PFSK-1 (cell line): ENCODE data around the gene KITLG.

Experiments used
- FOXP2 ChIP-seq: optimal IDR thresholded peaks from 2 replicates; pipeline ENCODE3; 2011; ENCODE audit warnings: borderline replicate concordance, control low read depth, inconsistent platforms; ENCODE audit not compliant: insufficient read depth; ENCODE audit errors: extremely low read length, extremely low read depth
- POLR2AphosphoS5 ChIP-seq: IDR thresholded peaks from 2 replicates; pipeline ENCODE4 v1.6.1; 2012; ENCODE audit warnings: low read depth, mild to moderate bottlenecking, control low read depth, low read length, moderate library complexity
- REST ChIP-seq, 2 experiments: IDR thresholded peaks; 2 replicates each; pipeline versions ENCODE4 v1.6.1 to v1.8.0; 2011 to 2012; ENCODE audit warnings: low read depth in 2 of 2, low read length in 2 of 2, control low read depth in 1 of 2, inconsistent platforms in 1 of 2, mild to moderate bottlenecking in 1 of 2, moderate library complexity in 1 of 2; ENCODE audit not compliant: insufficient read depth in 1 of 2
- SIN3A ChIP-seq: IDR thresholded peaks from 2 replicates; pipeline ENCODE4 v1.6.1; 2012; ENCODE audit warnings: mild to moderate bottlenecking, low read length, moderate library complexity, borderline replicate concordance; ENCODE audit not compliant: insufficient read depth
- TAF1 ChIP-seq: IDR thresholded peaks from 2 replicates; pipeline ENCODE4 v1.6.1; 2012; ENCODE audit warnings: low read length, control low read depth, borderline replicate concordance; ENCODE audit not compliant: insufficient read depth

Gene KITLG

DNA sequence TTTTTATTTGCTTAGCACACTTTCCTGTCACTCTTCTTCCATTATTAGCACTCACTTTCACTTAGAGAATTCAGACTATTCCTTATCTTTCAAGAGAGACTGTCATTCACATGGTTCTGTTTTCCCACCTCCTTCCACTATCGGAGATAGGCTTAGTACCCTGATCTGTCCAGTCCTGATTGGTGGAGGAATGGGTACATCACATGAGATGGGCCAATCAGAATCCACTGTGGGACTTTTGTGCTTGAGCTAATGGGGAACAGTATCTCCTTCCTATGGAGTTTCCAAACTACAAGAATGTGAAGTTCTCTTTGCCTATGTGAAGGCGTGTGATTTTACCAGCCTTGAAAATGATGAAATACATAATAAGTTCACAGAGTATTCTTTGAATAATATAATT, 4.8 kb upstream of the KITLG start:
- TF ChIP-seq FOXP2 (no peak), REST (IDR thresholded peaks at IDR 0.05; ENCODE audit: insufficient read depth in 1 of 2, low read depth in 2 of 2, low read length in 2 of 2) (no peak), TAF1 (no peak), POLR2AphosphoS5 (no peak)

GRCh38 chr12:88579601-88580050, 645 bp downstream of the KITLG start:
- TF ChIP-seq SIN3A (0 out of 2 replicates have a peak, but pooled peaks have one; percentile 38), POLR2AphosphoS5 (no peak)

DNA sequence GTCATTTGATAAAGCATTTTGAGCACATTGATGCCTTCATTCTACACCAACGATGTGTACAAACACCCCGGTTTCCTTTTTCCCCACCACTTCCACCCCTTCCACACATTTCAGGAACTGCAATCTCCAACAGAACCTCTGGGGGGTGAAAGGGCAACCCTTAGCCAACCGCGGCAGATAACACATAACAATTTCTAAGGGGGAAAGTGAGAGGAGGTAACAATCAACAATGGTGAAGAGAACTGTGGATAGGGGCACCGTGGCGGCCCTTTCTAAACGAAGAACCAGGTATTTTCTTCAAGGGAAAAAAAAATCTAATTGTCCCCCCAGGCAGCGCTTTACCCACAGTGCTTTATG, 1.1 kb downstream of the KITLG start:
- no peak for TF ChIP-seq FOXP2
- TF ChIP-seq SIN3A = no peak
- TF ChIP-seq POLR2AphosphoS5 = no peak
- TF ChIP-seq REST (IDR thresholded peaks at IDR 0.05; ENCODE audit: insufficient read depth in 1 of 2, low read depth in 2 of 2, low read length in 2 of 2) = no peak
- no peak for TF ChIP-seq TAF1

DNA sequence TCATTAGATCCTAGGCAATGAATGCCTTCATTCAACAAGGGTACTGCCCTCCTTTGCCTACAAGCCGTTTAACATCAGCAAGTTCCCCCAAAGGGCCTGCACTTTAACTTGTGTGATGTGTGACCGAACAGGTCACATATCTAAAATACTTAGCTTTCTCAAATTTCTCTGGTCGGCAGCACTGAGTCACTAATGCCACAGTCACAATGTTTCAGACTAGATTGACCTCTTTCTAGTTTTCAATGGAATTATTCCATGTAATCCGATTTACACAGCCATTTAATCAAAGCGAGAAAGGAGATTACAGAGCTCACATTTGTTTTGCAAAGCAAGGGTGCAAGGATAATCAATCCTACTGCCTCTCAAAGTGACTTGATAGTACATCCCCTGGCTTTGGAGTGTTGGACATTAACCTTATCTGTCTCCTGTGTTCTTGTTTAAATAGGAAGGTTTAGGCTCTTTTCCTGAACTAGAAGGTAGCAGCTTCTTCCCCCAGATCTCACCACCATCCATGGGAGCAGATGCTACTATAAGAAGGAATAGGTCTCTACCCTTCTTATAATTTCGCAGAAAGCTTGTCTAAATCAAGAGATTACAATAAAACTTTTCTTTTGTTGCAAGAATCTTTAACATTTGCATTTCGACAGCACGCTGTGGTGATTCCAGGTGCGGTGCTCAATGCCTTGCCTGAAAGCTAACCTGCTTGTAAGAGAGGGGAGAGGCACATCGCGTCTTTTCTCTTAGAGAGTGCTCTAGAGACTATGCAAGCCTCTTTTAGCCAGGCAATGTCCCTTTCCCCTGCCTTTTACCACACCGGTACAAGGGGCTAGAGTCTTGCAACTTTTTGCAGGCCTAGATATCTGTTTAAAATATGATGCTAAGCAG, 1.8 kb downstream of the KITLG start:
- TF ChIP-seq SIN3A (no peak), TAF1 (no peak), REST (IDR thresholded peaks at IDR 0.05; ENCODE audit: insufficient read depth in 1 of 2, low read depth in 2 of 2, low read length in 2 of 2) (no peak), POLR2AphosphoS5 (no peak), FOXP2 (no peak)

DNA sequence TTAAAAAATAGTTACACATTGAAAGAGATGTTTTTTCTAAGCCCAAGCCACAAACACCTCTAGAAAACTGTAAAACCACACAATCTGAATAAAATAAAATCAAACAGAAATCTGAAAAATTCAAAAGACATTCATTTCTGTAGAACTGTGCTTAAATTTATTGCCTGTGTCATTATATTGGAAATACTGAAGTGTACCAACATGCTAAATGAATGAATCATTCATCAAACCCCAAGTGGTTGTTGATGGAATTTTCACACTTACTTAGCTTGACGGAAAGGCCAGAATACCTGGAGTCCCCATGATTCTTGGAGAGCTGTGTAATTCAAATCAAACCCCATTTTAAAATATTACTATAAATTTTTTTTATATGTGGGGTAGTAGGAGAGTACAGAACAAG, 2.7 kb downstream of the KITLG start:
- TF ChIP-seq REST (IDR thresholded peaks at IDR 0.05; ENCODE audit: insufficient read depth in 1 of 2, low read depth in 2 of 2, low read length in 2 of 2) (no peak), POLR2AphosphoS5 (no peak), SIN3A (no peak), TAF1 (no peak), FOXP2 (no peak)
